Ishikawa (cell line): ENCODE data around the gene GRIK2.

Experiments
- CEBPB ChIP-seq: IDR thresholded peaks from 2 replicates; pipeline ENCODE4 v1.6.1; 2012
- CREB1 ChIP-seq: IDR thresholded peaks from 2 replicates; pipeline ENCODE4 v1.6.1; 2012; ENCODE audit warnings: low read depth
- EGR1 ChIP-seq: IDR thresholded peaks from 2 replicates; pipeline ENCODE4 v1.6.1; 2012
- EP300 ChIP-seq: IDR thresholded peaks from 2 replicates; pipeline ENCODE4 v1.6.1; 2012; ENCODE audit warnings: borderline replicate concordance
- FOXM1 ChIP-seq: IDR thresholded peaks from 2 replicates; pipeline ENCODE4 v1.6.1; 2012; ENCODE audit warnings: low read depth, borderline replicate concordance
- MAX ChIP-seq: IDR thresholded peaks from 2 replicates; pipeline ENCODE4 v1.6.1; 2012
- NFIC ChIP-seq: IDR thresholded peaks from 2 replicates; pipeline ENCODE4 v1.6.1; 2012
- RAD21 ChIP-seq: IDR thresholded peaks from 2 replicates; pipeline ENCODE4 v1.6.1; 2012; ENCODE audit warnings: low read depth
- REST ChIP-seq: IDR thresholded peaks from 2 replicates; pipeline ENCODE4 v1.6.1; 2012; ENCODE audit warnings: low read depth, mild to moderate bottlenecking
- TAF1 ChIP-seq: IDR thresholded peaks from 2 replicates; pipeline ENCODE4 v1.6.1; 2012; ENCODE audit warnings: low read depth, mild to moderate bottlenecking
- TCF12 ChIP-seq: IDR thresholded peaks from 2 replicates; pipeline ENCODE4 v1.6.1; 2012; ENCODE audit warnings: low read depth
- TEAD4 ChIP-seq: IDR thresholded peaks from 2 replicates; pipeline ENCODE4 v1.6.1; 2012
- USF1 ChIP-seq: IDR thresholded peaks from 2 replicates; pipeline ENCODE4 v1.6.1; 2012
- YY1 ChIP-seq: IDR thresholded peaks from 2 replicates; pipeline ENCODE4 v1.6.1; 2012; ENCODE audit warnings: low read depth
- ZBTB7A ChIP-seq: IDR thresholded peaks from 2 replicates; pipeline ENCODE4 v1.6.1; 2012; ENCODE audit warnings: low read depth

GRIK2 gene

GRCh38 chr6:101450901-101451300 is 57.4 kb downstream of the GRIK2 start:
- TF ChIP-seq CREB1 (no peak), USF1 (no peak), FOXM1 (no peak), MAX (no peak), RAD21 (no peak), EP300 (no peak), NFIC (no peak), TCF12 (no peak), EGR1 (no peak), TAF1 (no peak), YY1 (no peak), ZBTB7A (no peak), CEBPB (no peak), TEAD4 (no peak), REST (no peak)

- no peak for TF ChIP-seq TAF1
These were observed 58.5 kb downstream of the GRIK2 start for GRCh38 chr6:101451981-101452380.

- no peak for TF ChIP-seq USF1
These were observed 59.7 kb downstream of the GRIK2 start for GRCh38 chr6:101453221-101453620.

GRCh38 chr6:101454106-101454676 is 60.7 kb downstream of the GRIK2 start:
- TF ChIP-seq CREB1: no peak
- TF ChIP-seq NFIC: no peak
- no peak for TF ChIP-seq TAF1
- TF ChIP-seq REST: no peak
- no peak for TF ChIP-seq YY1
- TF ChIP-seq RAD21: no peak
- TF ChIP-seq TCF12: no peak
- no peak for TF ChIP-seq USF1
- TF ChIP-seq ZBTB7A: no peak
- no peak for TF ChIP-seq TEAD4
- TF ChIP-seq CEBPB: no peak
- TF ChIP-seq MAX: no peak
- no peak for TF ChIP-seq EP300
- TF ChIP-seq FOXM1: no peak
- TF ChIP-seq EGR1: no peak

- TF ChIP-seq NFIC (no peak), TCF12 (no peak), CREB1 (no peak), YY1 (no peak), CEBPB (no peak), FOXM1 (no peak), MAX (no peak), ZBTB7A (no peak)
These were observed 64.8 kb downstream of the GRIK2 start for GRCh38 chr6:101458336-101458735.

GRCh38 chr6:101458826-101459225 is 65.3 kb downstream of the GRIK2 start:
- TF ChIP-seq USF1 (no peak), CEBPB (no peak), TCF12 (no peak)
